HG03439 (cell line): Measurements from ENCODE around the gene TRIM34.
A peak's percentile ranks its signal among the peaks of the same experiment; 100 is the strongest.
"Not testable (repeated sequence)": the region's sequence is repeated elsewhere in the genome, so short reads cannot be mapped to it uniquely, and the experiment has no call there.

Source experiments
- ATAC-seq: cut with Tn5 transposase; IDR thresholded peaks from one replicate; pipeline ENCODE4 v1.9.1; 2021; ENCODE audit warnings: mild to moderate bottlenecking, moderate library complexity; ENCODE audit not compliant: unreplicated experiment

Gene TRIM34

GRCh38 chr11:5620651-5621521 is 3.9 kb upstream of the TRIM34 start:
- ATAC-seq: no peak

- no peak for ATAC-seq
These were observed 3.2 kb upstream of the TRIM34 start for GRCh38 chr11:5621580-5621979.

- no peak for ATAC-seq
These were observed 2.0 kb upstream of the TRIM34 start for GRCh38 chr11:5622802-5623201.

GRCh38 chr11:5625281-5625680 is 480 bp downstream of the TRIM34 start:
- peak; percentile 11 for ATAC-seq

GRCh38 chr11:5626196-5626595 is 1.4 kb downstream of the TRIM34 start:
- ATAC-seq: no peak

- ATAC-seq: no peak
These were observed 6.6 kb downstream of the TRIM34 start for GRCh38 chr11:5631417-5631816.

- peak; percentile 95 for ATAC-seq
These were observed 7.3 kb downstream of the TRIM34 start for GRCh38 chr11:5631969-5632635.

- ATAC-seq: no peak
These were observed 15.2 kb downstream of the TRIM34 start for GRCh38 chr11:5639953-5640352.

GRCh38 chr11:5643585-5643984 is 18.8 kb downstream of the TRIM34 start:
- ATAC-seq: no peak

- ATAC-seq: no peak
These were observed 21.3 kb downstream of the TRIM34 start for GRCh38 chr11:5646139-5646538.

GRCh38 chr11:5655474-5655873 is 30.7 kb downstream of the TRIM34 start:
- ATAC-seq: no peak

GRCh38 chr11:5656956-5657355 is 32.2 kb downstream of the TRIM34 start:
- ATAC-seq: not testable (repeated sequence)

GRCh38 chr11:5658318-5658717 is 33.5 kb downstream of the TRIM34 start:
- no peak for ATAC-seq

- no peak for ATAC-seq
These were observed 38.7 kb downstream of the TRIM34 start for GRCh38 chr11:5663511-5663910.

GRCh38 chr11:5665051-5665570 is 40.3 kb downstream of the TRIM34 start:
- no peak for ATAC-seq

- ATAC-seq: no peak
These were observed 41.1 kb downstream of the TRIM34 start for GRCh38 chr11:5665746-5666401.

- no peak for ATAC-seq
These were observed 41.6 kb downstream of the TRIM34 start for GRCh38 chr11:5666402-5666793.

- no peak for ATAC-seq
These were observed 47.0 kb downstream of the TRIM34 start for GRCh38 chr11:5671831-5672230.

GRCh38 chr11:5674391-5674790 is 49.6 kb downstream of the TRIM34 start:
- ATAC-seq: no peak

- ATAC-seq: no peak
These were observed 55.0 kb downstream of the TRIM34 start for GRCh38 chr11:5679811-5680210.

GRCh38 chr11:5682890-5683441 is 58.2 kb downstream of the TRIM34 start:
- not testable (repeated sequence) for ATAC-seq
